K562 (cell line): ENCODE measurements around the gene PAFAH2. TPM values are rescaled to one million over a fixed set of nuclear protein-coding genes. Genes with fewer than 3 reads are reported as not detected.

Experiments used
- CEBPB ChIP-seq: fragments of 450-650 bp; IDR thresholded peaks from 2 replicates; pipeline ENCODE4 v1.6.1; 2016; ENCODE audit warnings: missing genetic modification characterization, missing compliant biosample characterization
- CTCFL ChIP-seq: IDR thresholded peaks from 2 replicates; pipeline ENCODE4 v1.6.1; 2011; ENCODE audit warnings: borderline replicate concordance, low read depth, mild to moderate bottlenecking, moderate library complexity, low read length; ENCODE audit not compliant: insufficient read depth, poor library complexity, severe bottlenecking
- DDX20 ChIP-seq: fragments of 450-650 bp; IDR thresholded peaks from 2 replicates; pipeline ENCODE4 v1.6.1; 2016; ENCODE audit warnings: missing genetic modification characterization, low read depth, mild to moderate bottlenecking, missing compliant biosample characterization, moderate library complexity
- HMG20B ChIP-seq: fragments of 250-450 bp; sonication (Bioruptor Pico); IDR thresholded peaks from 2 replicates; pipeline ENCODE4 v1.5.0; 2021; ENCODE audit warnings: mild to moderate bottlenecking
- HNRNPL ChIP-seq: fragments of 200-400 bp; formaldehyde crosslinking; IDR thresholded peaks from 2 replicates; pipeline ENCODE4 v1.6.1; 2017; ENCODE audit warnings: low read depth, mild to moderate bottlenecking, low read length
- NBN ChIP-seq: fragments of 450-650 bp; IDR thresholded peaks from 2 replicates; pipeline ENCODE4 v1.6.1; 2016; ENCODE audit warnings: low read depth, mild to moderate bottlenecking
- NCOR1 ChIP-seq: fragments of 450-650 bp; IDR thresholded peaks from 2 replicates; pipeline ENCODE4 v1.6.1; 2016; ENCODE audit warnings: mild to moderate bottlenecking, moderate library complexity
- NRF1 ChIP-seq, 2 experiments: fragments of 450-650 bp; IDR thresholded peaks in 1 of 2; conservative IDR thresholded peaks in 1 of 2; 2 replicates each; pipeline ENCODE4 v1.6.1; 2014; ENCODE audit warnings: mild to moderate bottlenecking in 2 of 2
- POLR2AphosphoS2 ChIP-seq: IDR thresholded peaks from 2 replicates; pipeline ENCODE4 v1.6.1; 2012; ENCODE audit warnings: low read length, improper control_type of control experiment
- POU5F1 ChIP-seq: fragments of 150-350 bp; IDR thresholded peaks from 2 replicates; pipeline ENCODE4 v1.6.1; 2014; ENCODE audit warnings: borderline replicate concordance, low read length, low read depth, mild to moderate bottlenecking; ENCODE audit not compliant: partially characterized antibody
- PYGO2 ChIP-seq: fragments of 450-650 bp; IDR thresholded peaks from 2 replicates; pipeline ENCODE4 v1.6.1; 2016; ENCODE audit warnings: mild to moderate bottlenecking, missing genetic modification characterization, moderate library complexity, missing compliant biosample characterization
- RBM15 ChIP-seq: fragments of 200-400 bp; formaldehyde crosslinking; IDR thresholded peaks from 2 replicates; pipeline ENCODE4 v1.6.1; 2018; ENCODE audit warnings: mild to moderate bottlenecking, low read length, moderate library complexity; ENCODE audit not compliant: insufficient read depth
- RNF219 ChIP-seq: fragments of 250-450 bp; sonication (Bioruptor Pico); IDR thresholded peaks from 2 replicates; pipeline ENCODE4 v1.5.0; 2022; ENCODE audit warnings: mild to moderate bottlenecking
- SMARCA4 ChIP-seq: fragments of 450-650 bp; IDR thresholded peaks from 2 replicates; pipeline ENCODE4 v1.6.1; 2016
- TARDBP ChIP-seq: fragments of 450-650 bp; IDR thresholded peaks from 2 replicates; pipeline ENCODE4 v1.6.1; 2016
- THRAP3 ChIP-seq: fragments of 450-650 bp; IDR thresholded peaks from 2 replicates; pipeline ENCODE4 v1.6.1; 2016; ENCODE audit warnings: mild to moderate bottlenecking, inconsistent platforms, borderline replicate concordance
- WHSC1 ChIP-seq: IDR thresholded peaks from one replicate; pipeline ENCODE4 v1.6.1; 2012; ENCODE audit warnings: low read length, control low read depth, inconsistent platforms
- ZC3H8 ChIP-seq: fragments of 450-650 bp; IDR thresholded peaks from 2 replicates; pipeline ENCODE4 v1.6.1; 2017
- ZFX ChIP-seq: sonication (generic); formaldehyde crosslinking; IDR thresholded peaks from 2 replicates; pipeline ENCODE4 v1.8.0; 2022; ENCODE audit warnings: mild to moderate bottlenecking, missing genetic modification reagents, moderate library complexity
- ZNF197 ChIP-seq: fragments of 200-800 bp; sonication (Bioruptor generic); IDR thresholded peaks from 2 replicates; pipeline ENCODE4 v1.6.1; 2016; ENCODE audit warnings: low read depth, missing genetic modification characterization, missing compliant biosample characterization
- ZNF277 ChIP-seq: fragments of 250-450 bp; sonication (Bioruptor Pico); IDR thresholded peaks from 2 replicates; pipeline ENCODE4 v1.8.0; 2022; ENCODE audit warnings: inconsistent platforms, mild to moderate bottlenecking, moderate library complexity, borderline replicate concordance
- ZNF511 ChIP-seq: sonication (generic); formaldehyde crosslinking; IDR thresholded peaks from 2 replicates; pipeline ENCODE4 v1.8.0; 2022; ENCODE audit warnings: mild to moderate bottlenecking, missing genetic modification reagents
- ZNF699 ChIP-seq: fragments of 250-450 bp; sonication (Bioruptor Pico); IDR thresholded peaks from 2 replicates; pipeline ENCODE4 v1.8.0; 2021; ENCODE audit warnings: mild to moderate bottlenecking, moderate library complexity; ENCODE audit not compliant: insufficient replicate concordance
- polyA plus RNA-seq, 8 experiments: library from polyadenylated mRNA; depleted of rRNA in 4 of 8; stranded (reverse) in 5 of 8; unstranded in 3 of 8; fragments of >200 nt; fragmentation: Nextera tagmentation in 2 of 8; fragmentation: Illumina TruSeq in 1 of 8; extraction: Ambion mirVana in 2 of 8; extraction: Trizol in 1 of 8; gene quantifications; 2 replicates each; pipeline versions ENCODE4 v1.2.1 to v1.2.3, GENCODE V29; 2011 to 2014; ENCODE audit warnings: inconsistent platforms in 1 of 8, missing spikeins in 1 of 8
- total RNA-seq, 7 experiments: library from RNA; depleted of rRNA in 6 of 7; stranded (reverse); fragments of >200 nt in 6 of 7; fragmentation: Illumina TruSeq in 2 of 7; extraction: Trizol in 2 of 7; gene quantifications; 2 replicates each; pipeline versions ENCODE4 v1.2.1 to v1.2.3, GENCODE V29; 2011 to 2021; ENCODE audit warnings: low replicate concordance in 1 of 7

The PAFAH2 gene
- total and polyA plus RNA-seq, 9 of the 15 experiments (the other 6 are each of a cell fraction or from before 2014, with no cell fraction given) = 4.2 to 10.9 (median 6.8) TPM

- TF ChIP-seq NBN = peak; percentile 71; the same call in 1 of the 2 replicates
- TF ChIP-seq ZFX (CRISPR knock-in tag) = no peak
- peak; percentile 67; the same call in 1 of the 2 replicates for TF ChIP-seq TARDBP
- TF ChIP-seq ZC3H8 = no peak
- no peak for TF ChIP-seq CEBPB (tag)
- no peak for TF ChIP-seq ZNF277 (CRISPR knock-in tag)
- TF ChIP-seq THRAP3 = 0 out of 2 replicates have a peak, but pooled peaks have one; percentile 8
- TF ChIP-seq DDX20 = no peak
- no peak for TF ChIP-seq POU5F1
- TF ChIP-seq ZNF699 (CRISPR knock-in tag) = no peak
- TF ChIP-seq PYGO2 (tag) = no peak
- peak; percentile 92 for TF ChIP-seq NCOR1
- peak; percentile 94 for TF ChIP-seq SMARCA4
- TF ChIP-seq ZNF511 (CRISPR knock-in tag) = no peak
- TF ChIP-seq RBM15 = no peak
- no peak for TF ChIP-seq RNF219 (CRISPR knock-in tag)
- TF ChIP-seq HNRNPL = no peak
- no peak for TF ChIP-seq POLR2AphosphoS2
- TF ChIP-seq HMG20B (CRISPR knock-in tag) = no peak
- no peak for TF ChIP-seq ZNF197 (CRISPR knock-in tag)
- peak; percentile 46 to 67; a peak in 2 of 4 replicates for TF ChIP-seq NRF1 (conservative IDR thresholded peaks at IDR 0.05 in 1 of 2, IDR thresholded peaks at IDR 0.05 in 1 of 2)
- no peak for TF ChIP-seq CTCFL
- TF ChIP-seq WHSC1 = no peak
These were observed 64.1 kb downstream of the PAFAH2 start (continued) for GRCh38 chr1:25933479-25934365.
